OCI-LY3 (cell line): ENCODE data around the gene NTRK2.

Experiments
- CTCF ChIP-seq: fragments of 200-600, 300-600 bp; sonication (generic); IDR thresholded peaks from 2 replicates; pipeline ENCODE4 v1.5.1; 2014; ENCODE audit warnings: antibody characterized with exemption, low read length, low read depth
- EZH2phosphoT487 ChIP-seq: fragments of 200-600 bp; shearing (Covaris generic); IDR thresholded peaks from 2 replicates; pipeline ENCODE4 v1.6.1; 2018; ENCODE audit warnings: antibody characterized with exemption, mixed run types, low read depth

GRCh38 chr9:85030316-85030715, 360.8 kb downstream of the NTRK2 start:
- TF ChIP-seq CTCF: peak; percentile 4; the same call in 1 of the 2 replicates
- no peak for TF ChIP-seq EZH2phosphoT487
